Endothelial cell (in vitro differentiated cells): ENCODE data around the gene UBD. TPM values are rescaled to one million over a fixed set of nuclear protein-coding genes. Genes with fewer than 3 reads are reported as not detected.

Experiments
- DNase-seq: peaks from one replicate; pipeline ENCODE4 v3.0.0; 2021; ENCODE audit warnings: low spot score
- H3K27ac Mint-ChIP-seq: one replicate; pipeline ENCODE4 v1.8.0; 2021; ENCODE audit warnings: mixed read lengths, inconsistent platforms; ENCODE audit not compliant: unreplicated experiment
- H3K27me3 Mint-ChIP-seq: one replicate; pipeline ENCODE4 v1.8.0; 2021; ENCODE audit warnings: mild to moderate bottlenecking, moderate library complexity, mixed read lengths, inconsistent platforms; ENCODE audit not compliant: unreplicated experiment
- H3K36me3 Mint-ChIP-seq: one replicate; pipeline ENCODE4 v1.8.0; 2021; ENCODE audit warnings: mild to moderate bottlenecking, low read depth, mixed read lengths, inconsistent platforms; ENCODE audit not compliant: unreplicated experiment
- H3K4me1 Mint-ChIP-seq: one replicate; pipeline ENCODE4 v1.8.0; 2021; ENCODE audit warnings: mild to moderate bottlenecking, mixed read lengths, inconsistent platforms; ENCODE audit not compliant: unreplicated experiment
- H3K4me3 Mint-ChIP-seq: one replicate; pipeline ENCODE4 v1.8.0; 2021; ENCODE audit warnings: mild to moderate bottlenecking, mixed read lengths, inconsistent platforms; ENCODE audit not compliant: unreplicated experiment
- H3K9me3 Mint-ChIP-seq: one replicate; pipeline ENCODE4 v1.8.0; 2021; ENCODE audit warnings: mixed read lengths, inconsistent platforms; ENCODE audit not compliant: unreplicated experiment
- total RNA-seq: library from RNA; stranded (reverse); fragmentation: NEBNext Ultra II Directional; extraction: Animal tissue kit (Norgen Biotek cat#: 25700); gene quantifications from one replicate; pipeline ENCODE4 v1.2.1, GENCODE V29; 2021; ENCODE audit not compliant: unreplicated experiment
- TF ChIP-seq, protein P1 (sequence below): fragments of 200-600 bp; sonication (generic); IDR thresholded peaks from one replicate; pipeline ENCODE4 v1.5.0; 2021; ENCODE audit warnings: antibody characterized with exemption; ENCODE audit not compliant: unreplicated experiment

Gene UBD
- total RNA-seq, 1 donor from 2014 or later, result not detected

GRCh38 chr6:29509711-29510110, 49.8 kb downstream of the UBD start:
- Mint-ChIP-seq H3K4me3 (no peak overlapping the region), H3K4me1 (peaks cover 3% of the 10 kb centered on the region), H3K36me3 (no peaks in the 10 kb centered on the region), H3K27me3 (peaks cover 5% of the 10 kb centered on the region), H3K27ac (no peak overlapping the region), H3K9me3 (no peaks in the 10 kb centered on the region)
- DNase-seq, result no peak
- TF ChIP-seq, protein P1, sequence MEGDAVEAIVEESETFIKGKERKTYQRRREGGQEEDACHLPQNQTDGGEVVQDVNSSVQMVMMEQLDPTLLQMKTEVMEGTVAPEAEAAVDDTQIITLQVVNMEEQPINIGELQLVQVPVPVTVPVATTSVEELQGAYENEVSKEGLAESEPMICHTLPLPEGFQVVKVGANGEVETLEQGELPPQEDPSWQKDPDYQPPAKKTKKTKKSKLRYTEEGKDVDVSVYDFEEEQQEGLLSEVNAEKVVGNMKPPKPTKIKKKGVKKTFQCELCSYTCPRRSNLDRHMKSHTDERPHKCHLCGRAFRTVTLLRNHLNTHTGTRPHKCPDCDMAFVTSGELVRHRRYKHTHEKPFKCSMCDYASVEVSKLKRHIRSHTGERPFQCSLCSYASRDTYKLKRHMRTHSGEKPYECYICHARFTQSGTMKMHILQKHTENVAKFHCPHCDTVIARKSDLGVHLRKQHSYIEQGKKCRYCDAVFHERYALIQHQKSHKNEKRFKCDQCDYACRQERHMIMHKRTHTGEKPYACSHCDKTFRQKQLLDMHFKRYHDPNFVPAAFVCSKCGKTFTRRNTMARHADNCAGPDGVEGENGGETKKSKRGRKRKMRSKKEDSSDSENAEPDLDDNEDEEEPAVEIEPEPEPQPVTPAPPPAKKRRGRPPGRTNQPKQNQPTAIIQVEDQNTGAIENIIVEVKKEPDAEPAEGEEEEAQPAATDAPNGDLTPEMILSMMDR, result no peak

GRCh38 chr6:29509239-29509638, 50.3 kb downstream of the UBD start:
- TF ChIP-seq, protein P1, result no peak
- Mint-ChIP-seq H3K27me3 (peaks cover 3% of the 10 kb centered on the region), H3K9me3 (no peaks in the 10 kb centered on the region), H3K36me3 (no peaks in the 10 kb centered on the region), H3K27ac (no peak overlapping the region), H3K4me3 (no peak overlapping the region), H3K4me1 (peaks cover 3% of the 10 kb centered on the region)
- DNase-seq, result no peak

DNA sequence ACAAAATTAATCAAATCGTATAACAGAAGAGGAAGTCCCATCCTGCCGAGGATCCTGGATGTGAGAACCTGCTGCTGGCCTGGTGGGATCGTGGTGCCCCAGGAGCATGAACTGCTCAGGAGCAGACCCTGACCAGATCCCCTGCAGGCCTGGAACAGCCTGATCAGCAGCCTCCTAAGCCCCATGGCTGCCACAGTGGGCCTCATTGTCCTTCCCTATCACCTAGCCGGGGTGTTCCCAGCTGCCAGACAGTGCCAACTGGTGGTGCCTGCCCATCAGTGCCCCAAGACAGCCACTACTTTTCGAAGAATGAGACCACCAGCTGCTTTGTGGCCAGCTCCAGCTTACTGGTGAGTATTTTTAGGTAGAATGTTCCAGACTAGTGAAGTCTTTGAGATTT, 52.2 kb downstream of the UBD start:
- TF ChIP-seq, protein P1, result no peak
- Mint-ChIP-seq H3K27me3 (peaks cover 5% of the 10 kb centered on the region), H3K4me3 (no peak overlapping the region), H3K9me3 (no peaks in the 10 kb centered on the region), H3K27ac (no peak overlapping the region), H3K36me3 (no peaks in the 10 kb centered on the region), H3K4me1 (peaks cover 6% of the 10 kb centered on the region)
- DNase-seq, result no peak

- Mint-ChIP-seq H3K27ac (no peak overlapping the region), H3K36me3 (no peaks in the 10 kb centered on the region), H3K4me3 (no peak overlapping the region), H3K4me1 (peaks cover 6% of the 10 kb centered on the region), H3K9me3 (no peaks in the 10 kb centered on the region), H3K27me3 (peaks cover 5% of the 10 kb centered on the region)
- TF ChIP-seq, protein P1, result no peak
- DNase-seq, result no peak
Observed at GRCh38 chr6:29506446-29507067, 53.0 kb downstream of the UBD start.

- H3K27me3 Mint-ChIP-seq, result peaks cover 5% of the 10 kb centered on the region
Observed at GRCh38 chr6:29505808-29506207, 53.7 kb downstream of the UBD start.

More at GRCh38 chr6:29505808-29506207, 53.7 kb downstream of the UBD start:
- Mint-ChIP-seq H3K36me3 (no peaks in the 10 kb centered on the region), H3K4me1 (peaks cover 6% of the 10 kb centered on the region), H3K27ac (no peak overlapping the region), H3K9me3 (no peaks in the 10 kb centered on the region), H3K4me3 (no peak overlapping the region)
- no peak for DNase-seq
- TF ChIP-seq, protein P1, result no peak

Other genes starting within 250 kb of the UBD start
- gene OR5V1, start 190.9 kb downstream of the UBD start, total RNA-seq, result not detected
- not detected for gene OR12D3, start 184.4 kb downstream of the UBD start, total RNA-seq
- not detected for gene OR12D2, start 164.1 kb downstream of the UBD start, total RNA-seq
- gene OR12D1, start 144.8 kb downstream of the UBD start, total RNA-seq, result not detected
- not detected for gene OR10C1, start 120.4 kb downstream of the UBD start, total RNA-seq
- gene OR11A1, start 102.7 kb downstream of the UBD start, total RNA-seq, result not detected
- gene OR2H1, start 102.6 kb downstream of the UBD start, total RNA-seq, result not detected
- not detected for gene MAS1L, start 71.8 kb downstream of the UBD start, total RNA-seq
- not detected for gene OR2H2, start 25.4 kb upstream of the UBD start, total RNA-seq
- gene GABBR1, start 73.5 kb upstream of the UBD start, total RNA-seq, result 164 TPM
- not detected for gene MOG, start 97.4 kb upstream of the UBD start, total RNA-seq
- gene ZFP57, start 121.4 kb upstream of the UBD start, total RNA-seq, result 1.0 TPM
- 5.1 TPM for gene HLA-F, start 163.7 kb upstream of the UBD start, total RNA-seq